Type B pancreatic cell (in vitro differentiated cells): ENCODE results near the gene CCR3. TPM values are rescaled to one million over a fixed set of nuclear protein-coding genes. Genes with fewer than 3 reads are reported as not detected.

Source experiments
- DNase-seq: peaks from one replicate; pipeline ENCODE4 v3.0.0; 2021; ENCODE audit warnings: mixed read lengths; ENCODE audit not compliant: unreplicated experiment; ENCODE audit errors: extremely low spot score
- H3K27ac Mint-ChIP-seq: 2 replicates; pipeline ENCODE4 v1.8.0; 2021; ENCODE audit warnings: mild to moderate bottlenecking, mixed read lengths
- H3K27me3 Mint-ChIP-seq: 2 replicates; pipeline ENCODE4 v1.8.0; 2021; ENCODE audit warnings: mixed read lengths
- H3K36me3 Mint-ChIP-seq: 2 replicates; pipeline ENCODE4 v1.8.0; 2021; ENCODE audit warnings: mixed read lengths
- H3K4me1 Mint-ChIP-seq: one replicate; pipeline ENCODE4 v1.8.0; 2021; ENCODE audit warnings: mixed read lengths; ENCODE audit not compliant: unreplicated experiment
- H3K4me3 Mint-ChIP-seq: 2 replicates; pipeline ENCODE4 v1.8.0; 2021; ENCODE audit warnings: mild to moderate bottlenecking, mixed read lengths
- H3K9me3 Mint-ChIP-seq: 2 replicates; pipeline ENCODE4 v1.8.0; 2021; ENCODE audit warnings: mixed read lengths
- CTCF ChIP-seq: fragments of 200-600 bp; sonication (generic); conservative IDR thresholded peaks from 2 replicates; pipeline ENCODE4 v1.5.0; 2021; ENCODE audit warnings: antibody characterized with exemption, mild to moderate bottlenecking
- total RNA-seq: library from RNA; stranded (reverse); gene quantifications from 2 replicates; pipeline ENCODE4 v1.2.1, GENCODE V29; 2021; ENCODE audit warnings: low replicate concordance

CCR3 gene
- total RNA-seq, 1 donor from 2014 or later = not detected

- Mint-ChIP-seq H3K27me3 (peaks cover 12% of the 10 kb centered on the region), H3K27ac (no peak overlapping the region), H3K36me3 (no peaks in the 10 kb centered on the region), H3K9me3 (no peaks in the 10 kb centered on the region), H3K4me3 (no peak overlapping the region), H3K4me1 (no peaks in the 10 kb centered on the region)
- no peak for TF ChIP-seq CTCF
- no peak for DNase-seq
Measured at GRCh38 chr3:46316206-46316605, 73.9 kb downstream of the CCR3 start.

Other genes starting within 250 kb of the CCR3 start
- 15.2 and 27.5 TPM in 2 replicates for gene FYCO1, start 246.6 kb upstream of the CCR3 start, total RNA-seq
- 3.6 and 13.9 TPM in 2 replicates for gene XCR1, start 215.0 kb upstream of the CCR3 start, total RNA-seq
- 0.98 and 1.3 TPM in 2 replicates for gene CCR1, start 34.1 kb upstream of the CCR3 start, total RNA-seq
- not detected in 2 replicates for gene CCR2, start 111.7 kb downstream of the CCR3 start, total RNA-seq
- 0.12 and 0.22 TPM in 2 replicates for gene CCR5, start 128.5 kb downstream of the CCR3 start, total RNA-seq
- 0.17 and 0.34 TPM in 2 replicates for gene CCRL2, start 164.8 kb downstream of the CCR3 start, total RNA-seq
- not detected in 2 replicates for gene LTF, start 222.4 kb downstream of the CCR3 start, total RNA-seq